CD4-positive, CD25-positive, alpha-beta regulatory T cell (primary cell): ENCODE measurements around the gene RNU6-7. TPM values are rescaled to one million over a fixed set of nuclear protein-coding genes. Genes with fewer than 3 reads are reported as not detected.

Source experiments
- ATAC-seq, 2 donors: fragments of 150-1000 bp; cut with Tn5 transposase; one replicate each; pipeline ENCODE4 v1.10.0; 2021; ENCODE audit warnings: low read depth in 2 of 2, moderate number of reproducible peaks in 2 of 2, moderate library complexity in 1 of 2
- DNase-seq, 3 donors: peaks; one replicate each; pipeline versions ENCODE4 v3.0.0 to v3.0.0-alpha.2; 2012 to 2022; ENCODE audit warnings: mixed read lengths in 1 of 3
- H3K27ac ChIP-seq: one replicate; pipeline ENCODE4 v1.7.0; 2013; ENCODE audit warnings: mild to moderate bottlenecking, low read length; ENCODE audit not compliant: insufficient read depth, poor library complexity, severe bottlenecking
- H3K27me3 ChIP-seq: one replicate; pipeline ENCODE4 v1.7.0; 2013; ENCODE audit warnings: low read length; ENCODE audit not compliant: control insufficient read depth, insufficient read depth
- H3K36me3 ChIP-seq: one replicate; pipeline ENCODE4 v1.7.0; 2013; ENCODE audit warnings: mild to moderate bottlenecking, low read length, moderate library complexity; ENCODE audit not compliant: control insufficient read depth, insufficient read depth
- H3K4me1 ChIP-seq: 2 replicates; pipeline ENCODE4 v1.7.0; 2013; ENCODE audit warnings: mild to moderate bottlenecking, low read length; ENCODE audit not compliant: insufficient read depth, control insufficient read depth, poor library complexity, severe bottlenecking
- H3K4me3 ChIP-seq: one replicate; pipeline ENCODE4 v1.7.0; 2013; ENCODE audit warnings: low read depth, mild to moderate bottlenecking, low read length, moderate library complexity
- H3K9me3 ChIP-seq, 2 experiments: 1 replicate in 1 of 2; 2 replicates in 1 of 2; pipeline ENCODE4 v1.7.0; 2013; ENCODE audit warnings: low read length in 2 of 2, mild to moderate bottlenecking in 1 of 2, moderate library complexity in 1 of 2; ENCODE audit not compliant: control insufficient read depth in 2 of 2
- H3K27ac Mint-ChIP-seq, 3 donors: one replicate each; pipeline ENCODE4 v1.8.0; 2020 to 2022; ENCODE audit warnings: mild to moderate bottlenecking in 3 of 3, mixed read lengths in 3 of 3, moderate library complexity in 2 of 3
- H3K27me3 Mint-ChIP-seq: one replicate; pipeline ENCODE4 v1.8.0; 2022; ENCODE audit warnings: mild to moderate bottlenecking, mixed read lengths
- H3K36me3 Mint-ChIP-seq: one replicate; pipeline ENCODE4 v1.8.0; 2020; ENCODE audit warnings: mixed read lengths
- H3K4me1 Mint-ChIP-seq, 4 donors: one replicate each; pipeline ENCODE4 v1.8.0; 2020 to 2022; ENCODE audit warnings: mixed read lengths in 4 of 4, mild to moderate bottlenecking in 1 of 4
- H3K4me3 Mint-ChIP-seq, 4 donors: one replicate each; pipeline ENCODE4 v1.8.0; 2020 to 2022; ENCODE audit warnings: mild to moderate bottlenecking in 4 of 4, mixed read lengths in 4 of 4, moderate library complexity in 3 of 4
- H3K9me3 Mint-ChIP-seq, 7 donors: one replicate each; pipeline ENCODE4 v1.8.0; 2020 to 2022; ENCODE audit warnings: mixed read lengths in 7 of 7, mild to moderate bottlenecking in 3 of 7, moderate library complexity in 2 of 7
- polyA plus RNA-seq, 4 donors: library from polyadenylated mRNA; unstranded; fragments of 300-500 nt; fragmentation: Illumina TruSeq; gene quantifications; one replicate each; pipeline ENCODE4 v1.2.3, GENCODE V29; 2021
- total RNA-seq: library from RNA; stranded (reverse); gene quantifications from one replicate; pipeline ENCODE4 v1.2.3, GENCODE V29; 2022

Gene RNU6-7
- total and polyA plus RNA-seq, 5 donors from 2014 or later, result not detected

DNA sequence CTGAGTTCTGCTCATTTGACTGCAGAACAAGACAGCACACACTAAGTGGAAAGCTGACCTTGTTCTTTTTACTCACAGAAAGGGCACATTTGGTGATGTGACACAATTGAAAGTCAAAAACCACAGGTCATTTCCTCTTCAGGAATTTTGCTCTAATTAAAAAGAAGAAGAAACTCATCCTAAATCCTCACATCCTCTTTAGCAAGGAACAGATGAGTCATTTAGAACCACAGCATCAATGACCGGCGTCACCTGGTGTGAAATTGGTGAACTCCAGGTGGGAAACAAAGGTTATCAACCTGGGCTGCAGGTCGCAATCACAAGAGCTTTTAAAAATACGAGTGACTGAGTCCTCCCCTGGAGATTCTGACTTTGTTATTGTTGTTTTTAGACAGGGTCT, 4.1 kb downstream of the RNU6-7 start:
- no peak overlapping the region for H3K27ac ChIP-seq
- DNase-seq (peak in 2 of 3 donors; percentile 9 to 10), ATAC-seq (no peak)
- H3K4me3 Mint-ChIP-seq, result peak overlapping the region in 2 of 4 donors; percentile 39 to 43
- peaks cover 2% of the 10 kb centered on the region for H3K27me3 ChIP-seq
- peaks cover 5 to 31% (median 20%) of the 10 kb centered on the region in 4 donors for H3K4me1 Mint-ChIP-seq
- no peaks in the 10 kb centered on the region for H3K36me3 Mint-ChIP-seq
- H3K4me3 ChIP-seq, result no peak overlapping the region
- H3K27ac Mint-ChIP-seq, result no peak overlapping the region
- H3K9me3 Mint-ChIP-seq, result peaks cover 0 to 3% (median 0%) of the 10 kb centered on the region in 7 donors
- no peaks in the 10 kb centered on the region for H3K36me3 ChIP-seq
- peaks cover 31% of the 10 kb centered on the region for H3K4me1 ChIP-seq
- H3K27me3 Mint-ChIP-seq, result peaks cover 44% of the 10 kb centered on the region
- H3K9me3 ChIP-seq, result no peaks in the 10 kb centered on the region

DNA sequence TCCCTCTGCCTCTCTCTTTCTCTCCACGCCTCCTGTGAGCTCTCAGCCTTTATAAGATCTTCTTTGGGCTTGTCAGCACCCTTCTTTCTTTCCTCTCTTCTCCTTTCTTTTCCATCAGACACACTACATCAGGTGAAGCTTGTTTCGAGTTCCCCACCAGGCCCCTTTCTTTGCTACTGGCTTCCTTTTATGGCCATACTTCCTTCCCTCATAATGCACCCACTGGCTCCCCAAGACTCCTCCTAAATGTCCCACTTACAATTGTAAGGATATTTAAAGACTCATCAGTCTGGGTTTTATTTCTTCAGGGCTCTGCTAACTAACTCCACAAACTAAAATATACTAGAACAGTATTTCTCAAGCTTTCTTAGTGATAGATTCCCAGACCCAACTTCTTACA, 4.7 kb downstream of the RNU6-7 start:
- no peaks in the 10 kb centered on the region for H3K9me3 ChIP-seq
- H3K36me3 ChIP-seq, result no peaks in the 10 kb centered on the region
- Mint-ChIP-seq H3K36me3 (no peaks in the 10 kb centered on the region), H3K9me3 (peaks cover 0 to 3% (median 0%) of the 10 kb centered on the region in 7 donors), H3K4me1 (peaks cover 5 to 29% (median 17%) of the 10 kb centered on the region in 4 donors), H3K27me3 (peaks cover 40% of the 10 kb centered on the region), H3K4me3 (peak overlapping the region in 1 of 4 donors; percentile 15), H3K27ac (no peak overlapping the region)
- no peak for ATAC-seq
- H3K27ac ChIP-seq, result no peak overlapping the region
- H3K4me3 ChIP-seq, result no peak overlapping the region
- peaks cover 2% of the 10 kb centered on the region for H3K27me3 ChIP-seq
- H3K4me1 ChIP-seq, result peaks cover 25% of the 10 kb centered on the region
- no peak for DNase-seq

DNA sequence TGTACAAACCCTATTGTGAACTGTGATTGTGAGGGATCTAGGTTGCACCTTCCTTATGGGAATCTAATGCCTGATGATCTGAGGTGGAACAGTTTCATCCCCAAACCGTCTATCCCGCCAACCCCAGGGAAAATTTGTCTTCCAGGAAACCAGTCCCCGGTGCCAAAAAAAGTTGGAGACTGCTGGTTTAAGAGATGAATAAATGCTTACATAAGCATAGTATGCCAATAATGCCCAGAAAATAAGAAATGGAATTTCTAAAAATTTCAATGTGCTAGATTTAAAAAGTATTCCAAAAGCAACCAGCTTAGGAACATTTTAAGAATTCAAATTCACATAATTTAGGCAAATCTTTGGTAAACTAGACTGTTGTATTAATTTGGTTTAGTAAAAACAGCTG, 6.6 kb downstream of the RNU6-7 start:
- H3K36me3 ChIP-seq, result no peaks in the 10 kb centered on the region
- peaks cover 3 to 12% (median 11%) of the 10 kb centered on the region in 4 donors for H3K4me1 Mint-ChIP-seq
- no peak overlapping the region for H3K27ac Mint-ChIP-seq

DNA sequence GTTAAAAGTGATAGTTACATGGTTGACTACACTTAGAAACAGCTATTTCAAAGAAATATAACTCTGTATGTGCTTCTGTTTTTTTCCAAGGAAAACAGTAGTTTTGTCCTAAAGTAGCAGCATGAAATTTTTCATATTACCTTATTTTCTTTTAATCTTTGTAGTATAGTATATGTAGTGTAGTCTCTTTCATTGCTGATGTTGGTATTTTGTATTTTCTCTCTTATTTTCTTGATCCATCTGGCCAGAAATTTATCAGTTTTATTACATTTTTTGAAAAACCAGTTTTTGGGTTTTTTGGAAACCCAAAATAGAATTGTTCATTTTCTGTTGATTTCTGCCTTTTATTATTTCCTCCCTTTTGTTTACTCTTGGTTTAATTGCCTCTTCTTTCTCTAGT, 7.6 kb downstream of the RNU6-7 start:
- H3K4me1 ChIP-seq, result no peaks in the 10 kb centered on the region
- peaks cover 22% of the 10 kb centered on the region for H3K27me3 Mint-ChIP-seq

More for the DNA sequence above, 6.6 kb downstream of the RNU6-7 start:
- H3K27me3 ChIP-seq, result peaks cover 2% of the 10 kb centered on the region
- H3K4me3 ChIP-seq, result no peak overlapping the region
- H3K27ac ChIP-seq, result no peak overlapping the region
- ATAC-seq (no peak), DNase-seq (no peak)
- Mint-ChIP-seq H3K36me3 (no peaks in the 10 kb centered on the region), H3K4me3 (no peak overlapping the region), H3K27me3 (peaks cover 32% of the 10 kb centered on the region), H3K9me3 (no peaks in the 10 kb centered on the region)
- no peaks in the 10 kb centered on the region for H3K9me3 ChIP-seq
- peaks cover 8% of the 10 kb centered on the region for H3K4me1 ChIP-seq

DNA sequence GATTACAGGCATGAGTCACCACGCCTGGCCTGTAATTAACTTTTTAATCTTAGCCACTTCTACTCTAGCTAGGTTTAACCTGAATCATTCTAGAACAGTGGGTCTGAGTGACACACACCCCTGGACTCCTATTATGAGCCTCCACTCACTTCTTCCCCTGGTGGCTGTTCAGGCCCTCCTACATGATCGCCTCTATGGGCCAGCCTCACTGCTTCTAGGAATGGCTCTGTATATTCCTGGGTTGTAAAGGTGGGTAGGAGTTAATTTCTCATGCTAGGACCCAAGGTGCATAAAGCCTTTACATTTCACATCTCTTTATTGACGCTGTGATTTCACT, 9.2 kb downstream of the RNU6-7 start:
- peaks cover 0 to 3% (median 0%) of the 10 kb centered on the region in 4 donors for H3K4me1 Mint-ChIP-seq
- no peak overlapping the region for H3K4me3 Mint-ChIP-seq
- H3K27ac Mint-ChIP-seq, result no peak overlapping the region
- peaks cover 2% of the 10 kb centered on the region for H3K27me3 ChIP-seq
- no peaks in the 10 kb centered on the region for H3K9me3 ChIP-seq
- ATAC-seq, result no peak
- H3K36me3 Mint-ChIP-seq, result no peaks in the 10 kb centered on the region
- H3K4me1 ChIP-seq, result no peaks in the 10 kb centered on the region
- H3K9me3 Mint-ChIP-seq, result no peaks in the 10 kb centered on the region
- H3K27me3 Mint-ChIP-seq, result peaks cover 18% of the 10 kb centered on the region
- no peak overlapping the region for H3K4me3 ChIP-seq
- no peak overlapping the region for H3K27ac ChIP-seq
- no peak for DNase-seq
- H3K36me3 ChIP-seq, result no peaks in the 10 kb centered on the region

More for the DNA sequence above, 7.6 kb downstream of the RNU6-7 start:
- H3K4me3 Mint-ChIP-seq, result no peak overlapping the region
- H3K36me3 Mint-ChIP-seq, result no peaks in the 10 kb centered on the region
- H3K27ac Mint-ChIP-seq, result no peak overlapping the region
- Histone ChIP-seq H3K27ac (no peak overlapping the region), H3K36me3 (no peaks in the 10 kb centered on the region), H3K9me3 (no peaks in the 10 kb centered on the region), H3K4me3 (no peak overlapping the region), H3K27me3 (peaks cover 2% of the 10 kb centered on the region)
- DNase-seq, result no peak
- no peak for ATAC-seq
- peaks cover 0 to 5% (median 3%) of the 10 kb centered on the region in 4 donors for H3K4me1 Mint-ChIP-seq
- no peaks in the 10 kb centered on the region for H3K9me3 Mint-ChIP-seq

DNA sequence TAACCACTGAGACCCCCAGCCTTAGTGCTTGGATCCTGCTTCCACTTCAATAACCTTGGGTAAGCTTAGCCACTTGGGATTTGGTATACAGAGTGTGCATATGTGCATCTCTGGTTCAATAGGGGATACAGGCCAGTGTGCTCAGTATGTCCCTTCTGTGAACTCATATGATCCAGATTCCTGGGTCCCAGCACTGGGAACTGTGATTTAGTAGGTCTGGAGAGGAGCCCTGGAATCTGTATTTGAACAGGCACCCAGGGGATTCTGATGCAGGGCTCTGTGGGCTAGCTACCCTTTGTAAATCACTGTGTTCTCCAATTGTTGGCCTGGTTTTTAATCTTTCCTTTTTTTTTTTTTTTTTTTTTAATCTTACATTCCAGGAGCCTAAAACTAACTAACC, 11.0 kb downstream of the RNU6-7 start:
- Mint-ChIP-seq H3K4me3 (no peak overlapping the region), H3K36me3 (no peaks in the 10 kb centered on the region), H3K9me3 (no peaks in the 10 kb centered on the region), H3K27ac (no peak overlapping the region), H3K4me1 (peaks cover 0 to 3% (median 0%) of the 10 kb centered on the region in 4 donors), H3K27me3 (peaks cover 15% of the 10 kb centered on the region)
- Histone ChIP-seq H3K27me3 (no peaks in the 10 kb centered on the region), H3K9me3 (no peaks in the 10 kb centered on the region), H3K36me3 (no peaks in the 10 kb centered on the region), H3K4me3 (no peak overlapping the region), H3K27ac (no peak overlapping the region), H3K4me1 (no peaks in the 10 kb centered on the region)
- no peak for ATAC-seq
- DNase-seq, result no peak

DNA sequence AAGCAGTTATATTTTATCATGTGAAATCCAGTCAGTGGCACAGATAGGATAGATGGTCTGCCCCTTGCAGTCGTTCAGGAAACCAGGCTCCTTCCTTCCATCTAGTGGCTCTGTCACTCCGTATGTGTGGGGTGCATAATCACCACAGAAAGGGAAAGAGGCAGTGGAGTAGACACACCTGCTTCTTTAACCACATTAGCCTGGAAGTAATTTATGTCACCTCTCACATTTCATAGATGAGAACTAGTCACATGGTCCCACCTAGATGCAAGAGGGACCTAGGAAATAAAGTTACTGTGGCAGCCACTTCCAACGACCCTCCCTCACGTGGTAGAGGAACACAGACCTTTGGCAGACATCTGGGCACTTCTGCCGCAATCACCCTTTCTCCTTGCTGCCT, 15.5 kb downstream of the RNU6-7 start:
- DNase-seq (no peak), ATAC-seq (no peak)
- H3K27ac ChIP-seq, result no peak overlapping the region
- peaks cover 0 to 11% (median 0%) of the 10 kb centered on the region in 4 donors for H3K4me1 Mint-ChIP-seq
- no peaks in the 10 kb centered on the region for H3K9me3 ChIP-seq
- no peaks in the 10 kb centered on the region for H3K27me3 ChIP-seq
- peaks cover 31% of the 10 kb centered on the region for H3K27me3 Mint-ChIP-seq
- H3K4me1 ChIP-seq, result no peaks in the 10 kb centered on the region
- no peaks in the 10 kb centered on the region for H3K9me3 Mint-ChIP-seq
- H3K4me3 ChIP-seq, result no peak overlapping the region
- no peaks in the 10 kb centered on the region for H3K36me3 Mint-ChIP-seq
- H3K36me3 ChIP-seq, result no peaks in the 10 kb centered on the region
- H3K27ac Mint-ChIP-seq, result no peak overlapping the region
- H3K4me3 Mint-ChIP-seq, result no peak overlapping the region

DNA sequence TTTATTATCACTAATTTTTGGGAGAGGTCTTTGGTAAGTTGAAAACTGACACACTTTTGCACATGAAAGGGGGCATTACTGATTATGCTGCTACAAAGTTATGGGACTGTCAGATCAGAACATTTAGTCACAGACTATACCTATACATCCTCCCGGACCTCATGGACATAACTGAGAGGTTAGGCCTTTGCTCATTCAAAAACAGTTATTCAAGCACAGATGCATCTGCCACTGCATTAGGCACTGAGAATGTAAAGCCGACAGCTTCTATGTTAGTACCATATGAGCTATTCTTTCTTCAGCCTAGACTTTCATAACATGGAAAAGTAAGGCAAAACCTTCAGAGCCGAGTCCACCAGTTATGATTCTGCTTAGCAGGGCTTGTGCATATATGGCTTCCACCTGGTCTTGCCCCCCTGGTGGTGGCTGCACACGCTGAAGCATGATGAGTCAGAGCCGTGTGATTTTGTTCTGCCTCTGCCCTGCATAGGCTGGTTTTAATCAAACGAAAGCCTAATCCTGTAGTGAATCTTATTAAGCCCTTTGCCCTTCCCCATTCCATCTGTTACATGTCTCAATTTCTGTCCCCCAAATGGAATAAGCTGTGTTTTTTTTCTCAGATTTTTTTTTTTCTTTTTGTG, 23.0 kb downstream of the RNU6-7 start:
- no peak overlapping the region for H3K4me3 Mint-ChIP-seq
- H3K27ac Mint-ChIP-seq, result no peak overlapping the region
- no peak overlapping the region for H3K27ac ChIP-seq
- H3K36me3 Mint-ChIP-seq, result peaks cover 4% of the 10 kb centered on the region
- H3K36me3 ChIP-seq, result no peaks in the 10 kb centered on the region
- no peaks in the 10 kb centered on the region for H3K4me1 Mint-ChIP-seq
- H3K4me1 ChIP-seq, result no peaks in the 10 kb centered on the region
- peak in 1 of 3 donors; percentile 18 for DNase-seq
- ATAC-seq, result peak; percentile 62 to 67
- peaks cover 2% of the 10 kb centered on the region for H3K27me3 ChIP-seq
- H3K27me3 Mint-ChIP-seq, result peaks cover 15% of the 10 kb centered on the region
- H3K4me3 ChIP-seq, result no peak overlapping the region
- H3K9me3 Mint-ChIP-seq, result peaks cover 0 to 1% (median 0%) of the 10 kb centered on the region in 7 donors
- H3K9me3 ChIP-seq, result no peaks in the 10 kb centered on the region
